ENCODE measurements around the gene SMCO4. TPM values are rescaled to one million over a fixed set of nuclear protein-coding genes. Genes with fewer than 3 reads are reported as not detected.

The SMCO4 gene
- total RNA-seq, 2 experiments from 2014 or later: 23.7 to 26.8 TPM

Other genes with a start within 250 kb of the SMCO4 start
- not detected for gene DEUP1, start 212.6 kb downstream of the SMCO4 start, total RNA-seq
- gene CEP295, start 118.3 kb upstream of the SMCO4 start, total RNA-seq: 10 to 100 TPM; 22.9 to 23.2 TPM
- gene TAF1D, start 198.1 kb upstream of the SMCO4 start, total RNA-seq: 100 to 1,000 TPM; 442 to 482 TPM
- 10 to 100 TPM; 15.1 to 16.3 TPM for gene C11orf54, start 198.3 kb upstream of the SMCO4 start, total RNA-seq
- 10 to 100 TPM; 19.4 to 22.6 TPM for gene MED17, start 240.9 kb upstream of the SMCO4 start, total RNA-seq